ENCODE measurements around the gene ZNF830.

GRCh38 chr17:34980681-34981537 is 19.6 kb downstream of the ZNF830 start:
- peak in 1 of 2 donors; percentile 51 for TF ChIP-seq CTCF (IDR thresholded peaks at IDR 0.05; ENCODE audit: extremely low read depth in 1 of 2, insufficient read depth in 1 of 2, low read depth in 1 of 2, low read length in 2 of 2)
- TF ChIP-seq FOS (IDR thresholded peaks at IDR 0.05; ENCODE audit: borderline replicate concordance, insufficient read depth, low read length): no peak
- TF ChIP-seq POLR2AphosphoS5 (IDR thresholded peaks at IDR 0.05; ENCODE audit: insufficient read depth, low read depth, low read length): peak; percentile 78
- peak; percentile 80 for TF ChIP-seq POLR2A (IDR thresholded peaks at IDR 0.05; ENCODE audit: low read depth, low read length)
- TF ChIP-seq JUN (IDR thresholded peaks at IDR 0.05; ENCODE audit: borderline replicate concordance, insufficient read depth, insufficient read length, low read depth): no peak
